H1 (cell line): Measurements from ENCODE around the gene ACSF2. TPM values are rescaled to one million over a fixed set of nuclear protein-coding genes. Genes with fewer than 3 reads are reported as not detected.

Experiments
- CTBP2 ChIP-seq: IDR thresholded peaks from 2 replicates; pipeline ENCODE4 v1.7.0; 2011; ENCODE audit warnings: borderline replicate concordance, mild to moderate bottlenecking, moderate library complexity, mixed read lengths, low read length; ENCODE audit not compliant: insufficient read depth, insufficient read length
- KDM5A ChIP-seq: fragments of 200-600 bp; IDR thresholded peaks from 2 replicates; pipeline ENCODE4 v1.7.1; 2012; ENCODE audit warnings: mild to moderate bottlenecking, low read length, inconsistent platforms, mixed read lengths
- PHF8 ChIP-seq: fragments of 200-600 bp; sonication (generic); conservative IDR thresholded peaks from 2 replicates; pipeline ENCODE4 v1.7.1; 2012; ENCODE audit warnings: low read depth, mild to moderate bottlenecking, inconsistent platforms, low read length, moderate library complexity
- POU5F1 ChIP-seq: IDR thresholded peaks from 2 replicates; pipeline ENCODE4 v1.6.1; 2011; ENCODE audit warnings: low read depth, mild to moderate bottlenecking, low read length, moderate library complexity
- SP1 ChIP-seq: IDR thresholded peaks from 2 replicates; pipeline ENCODE4 v1.6.1; 2011; ENCODE audit warnings: low read depth, low read length
- polyA plus RNA-seq, 7 experiments: library from polyadenylated mRNA; depleted of rRNA in 3 of 7; stranded (reverse) in 5 of 7; unstranded in 2 of 7; fragments of >200 nt in 5 of 7; fragments of 200-250 nt in 2 of 7; gene quantifications; 1 replicate in 5 of 7; 2 replicates in 1 of 7; 4 replicates in 1 of 7; pipeline versions ENCODE4 v1.2.1 to v1.2.3, GENCODE V29; 2011 to 2013; ENCODE audit warnings: missing spikeins in 2 of 7, mixed read lengths in 2 of 7
- total RNA-seq: library from RNA; stranded (reverse); fragmentation: NEBNext Ultra II Directional; extraction: Animal tissue kit (Norgen Biotek cat#: 25700); gene quantifications from 2 replicates; pipeline ENCODE4 v1.2.1, GENCODE V29; 2021
- TF ChIP-seq, protein P1 (sequence below): fragments of 300-600 bp; sonication (generic); IDR thresholded peaks from 2 replicates; pipeline ENCODE4 v1.7.1; 2012; ENCODE audit warnings: low read length, moderate library complexity, mild to moderate bottlenecking, inconsistent platforms; ENCODE audit not compliant: insufficient replicate concordance
- TF ChIP-seq, protein P2 (sequence below): IDR thresholded peaks from 2 replicates; pipeline ENCODE4 v1.6.1; 2011; ENCODE audit warnings: low read length, improper control_type of control experiment

Gene ACSF2
- total and polyA plus RNA-seq, 2 of the 8 experiments (the other 6 are each of a cell fraction or from before 2014, with no cell fraction given): 14.5 to 16.3 TPM

GRCh38 chr17:50460831-50461526 lies 35.0 kb downstream of the ACSF2 start (continued):
- TF ChIP-seq, protein P1, sequence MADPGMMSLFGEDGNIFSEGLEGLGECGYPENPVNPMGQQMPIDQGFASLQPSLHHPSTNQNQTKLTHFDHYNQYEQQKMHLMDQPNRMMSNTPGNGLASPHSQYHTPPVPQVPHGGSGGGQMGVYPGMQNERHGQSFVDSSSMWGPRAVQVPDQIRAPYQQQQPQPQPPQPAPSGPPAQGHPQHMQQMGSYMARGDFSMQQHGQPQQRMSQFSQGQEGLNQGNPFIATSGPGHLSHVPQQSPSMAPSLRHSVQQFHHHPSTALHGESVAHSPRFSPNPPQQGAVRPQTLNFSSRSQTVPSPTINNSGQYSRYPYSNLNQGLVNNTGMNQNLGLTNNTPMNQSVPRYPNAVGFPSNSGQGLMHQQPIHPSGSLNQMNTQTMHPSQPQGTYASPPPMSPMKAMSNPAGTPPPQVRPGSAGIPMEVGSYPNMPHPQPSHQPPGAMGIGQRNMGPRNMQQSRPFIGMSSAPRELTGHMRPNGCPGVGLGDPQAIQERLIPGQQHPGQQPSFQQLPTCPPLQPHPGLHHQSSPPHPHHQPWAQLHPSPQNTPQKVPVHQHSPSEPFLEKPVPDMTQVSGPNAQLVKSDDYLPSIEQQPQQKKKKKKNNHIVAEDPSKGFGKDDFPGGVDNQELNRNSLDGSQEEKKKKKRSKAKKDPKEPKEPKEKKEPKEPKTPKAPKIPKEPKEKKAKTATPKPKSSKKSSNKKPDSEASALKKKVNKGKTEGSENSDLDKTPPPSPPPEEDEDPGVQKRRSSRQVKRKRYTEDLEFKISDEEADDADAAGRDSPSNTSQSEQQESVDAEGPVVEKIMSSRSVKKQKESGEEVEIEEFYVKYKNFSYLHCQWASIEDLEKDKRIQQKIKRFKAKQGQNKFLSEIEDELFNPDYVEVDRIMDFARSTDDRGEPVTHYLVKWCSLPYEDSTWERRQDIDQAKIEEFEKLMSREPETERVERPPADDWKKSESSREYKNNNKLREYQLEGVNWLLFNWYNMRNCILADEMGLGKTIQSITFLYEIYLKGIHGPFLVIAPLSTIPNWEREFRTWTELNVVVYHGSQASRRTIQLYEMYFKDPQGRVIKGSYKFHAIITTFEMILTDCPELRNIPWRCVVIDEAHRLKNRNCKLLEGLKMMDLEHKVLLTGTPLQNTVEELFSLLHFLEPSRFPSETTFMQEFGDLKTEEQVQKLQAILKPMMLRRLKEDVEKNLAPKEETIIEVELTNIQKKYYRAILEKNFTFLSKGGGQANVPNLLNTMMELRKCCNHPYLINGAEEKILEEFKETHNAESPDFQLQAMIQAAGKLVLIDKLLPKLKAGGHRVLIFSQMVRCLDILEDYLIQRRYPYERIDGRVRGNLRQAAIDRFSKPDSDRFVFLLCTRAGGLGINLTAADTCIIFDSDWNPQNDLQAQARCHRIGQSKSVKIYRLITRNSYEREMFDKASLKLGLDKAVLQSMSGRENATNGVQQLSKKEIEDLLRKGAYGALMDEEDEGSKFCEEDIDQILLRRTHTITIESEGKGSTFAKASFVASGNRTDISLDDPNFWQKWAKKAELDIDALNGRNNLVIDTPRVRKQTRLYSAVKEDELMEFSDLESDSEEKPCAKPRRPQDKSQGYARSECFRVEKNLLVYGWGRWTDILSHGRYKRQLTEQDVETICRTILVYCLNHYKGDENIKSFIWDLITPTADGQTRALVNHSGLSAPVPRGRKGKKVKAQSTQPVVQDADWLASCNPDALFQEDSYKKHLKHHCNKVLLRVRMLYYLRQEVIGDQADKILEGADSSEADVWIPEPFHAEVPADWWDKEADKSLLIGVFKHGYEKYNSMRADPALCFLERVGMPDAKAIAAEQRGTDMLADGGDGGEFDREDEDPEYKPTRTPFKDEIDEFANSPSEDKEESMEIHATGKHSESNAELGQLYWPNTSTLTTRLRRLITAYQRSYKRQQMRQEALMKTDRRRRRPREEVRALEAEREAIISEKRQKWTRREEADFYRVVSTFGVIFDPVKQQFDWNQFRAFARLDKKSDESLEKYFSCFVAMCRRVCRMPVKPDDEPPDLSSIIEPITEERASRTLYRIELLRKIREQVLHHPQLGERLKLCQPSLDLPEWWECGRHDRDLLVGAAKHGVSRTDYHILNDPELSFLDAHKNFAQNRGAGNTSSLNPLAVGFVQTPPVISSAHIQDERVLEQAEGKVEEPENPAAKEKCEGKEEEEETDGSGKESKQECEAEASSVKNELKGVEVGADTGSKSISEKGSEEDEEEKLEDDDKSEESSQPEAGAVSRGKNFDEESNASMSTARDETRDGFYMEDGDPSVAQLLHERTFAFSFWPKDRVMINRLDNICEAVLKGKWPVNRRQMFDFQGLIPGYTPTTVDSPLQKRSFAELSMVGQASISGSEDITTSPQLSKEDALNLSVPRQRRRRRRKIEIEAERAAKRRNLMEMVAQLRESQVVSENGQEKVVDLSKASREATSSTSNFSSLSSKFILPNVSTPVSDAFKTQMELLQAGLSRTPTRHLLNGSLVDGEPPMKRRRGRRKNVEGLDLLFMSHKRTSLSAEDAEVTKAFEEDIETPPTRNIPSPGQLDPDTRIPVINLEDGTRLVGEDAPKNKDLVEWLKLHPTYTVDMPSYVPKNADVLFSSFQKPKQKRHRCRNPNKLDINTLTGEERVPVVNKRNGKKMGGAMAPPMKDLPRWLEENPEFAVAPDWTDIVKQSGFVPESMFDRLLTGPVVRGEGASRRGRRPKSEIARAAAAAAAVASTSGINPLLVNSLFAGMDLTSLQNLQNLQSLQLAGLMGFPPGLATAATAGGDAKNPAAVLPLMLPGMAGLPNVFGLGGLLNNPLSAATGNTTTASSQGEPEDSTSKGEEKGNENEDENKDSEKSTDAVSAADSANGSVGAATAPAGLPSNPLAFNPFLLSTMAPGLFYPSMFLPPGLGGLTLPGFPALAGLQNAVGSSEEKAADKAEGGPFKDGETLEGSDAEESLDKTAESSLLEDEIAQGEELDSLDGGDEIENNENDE: no peak
- no peak for TF ChIP-seq PHF8
- TF ChIP-seq, protein P2, sequence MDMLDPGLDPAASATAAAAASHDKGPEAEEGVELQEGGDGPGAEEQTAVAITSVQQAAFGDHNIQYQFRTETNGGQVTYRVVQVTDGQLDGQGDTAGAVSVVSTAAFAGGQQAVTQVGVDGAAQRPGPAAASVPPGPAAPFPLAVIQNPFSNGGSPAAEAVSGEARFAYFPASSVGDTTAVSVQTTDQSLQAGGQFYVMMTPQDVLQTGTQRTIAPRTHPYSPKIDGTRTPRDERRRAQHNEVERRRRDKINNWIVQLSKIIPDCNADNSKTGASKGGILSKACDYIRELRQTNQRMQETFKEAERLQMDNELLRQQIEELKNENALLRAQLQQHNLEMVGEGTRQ: no peak
- TF ChIP-seq POU5F1: no peak
- TF ChIP-seq CTBP2: no peak
- TF ChIP-seq SP1: no peak
- no peak for TF ChIP-seq KDM5A
